Neural cell (in vitro differentiated cells): ENCODE measurements around the gene CA5A. TPM values are rescaled to one million over a fixed set of nuclear protein-coding genes. Genes with fewer than 3 reads are reported as not detected.

ENCODE experiments used
- H2AFZ ChIP-seq: fragments of 200-600, 300-800 bp; sonication (generic), shearing (Covaris generic); 2 replicates; pipeline ENCODE4 v1.6.0; 2014; ENCODE audit warnings: low read depth, mild to moderate bottlenecking, antibody characterized with exemption, low read length, moderate library complexity
- H3F3A ChIP-seq: fragments of 200-600 bp; shearing (Covaris generic); 2 replicates; pipeline ENCODE4 v1.6.1; 2016; ENCODE audit warnings: mild to moderate bottlenecking, moderate library complexity, mixed read lengths, antibody characterized with exemption, low read length; ENCODE audit not compliant: insufficient read depth, poor library complexity, severe bottlenecking
- H3K27ac ChIP-seq: fragments of 200-600, 300-800 bp; sonication (generic), shearing (Covaris generic); 2 replicates; pipeline ENCODE4 v1.5.1; 2014; ENCODE audit warnings: mild to moderate bottlenecking, low read length, moderate library complexity
- H3K27me3 ChIP-seq: fragments of 300-800, 200-600 bp; sonication (generic), shearing (Covaris generic); 2 replicates; pipeline ENCODE4 v1.6.0; 2014; ENCODE audit warnings: mild to moderate bottlenecking, low read depth, low read length, moderate library complexity; ENCODE audit not compliant: insufficient read depth
- H3K36me3 ChIP-seq: fragments of 300-800, 200-600 bp; sonication (generic), shearing (Covaris generic); 2 replicates; pipeline ENCODE4 v1.5.1; 2014; ENCODE audit warnings: mild to moderate bottlenecking, antibody characterized with exemption, low read length, moderate library complexity; ENCODE audit not compliant: insufficient read depth
- H3K4me2 ChIP-seq: fragments of 300-800, 200-600 bp; sonication (generic), shearing (Covaris generic); 2 replicates; pipeline ENCODE4 v1.6.0; 2014; ENCODE audit warnings: mild to moderate bottlenecking, low read length
- H3K4me3 ChIP-seq: fragments of 300-800, 200-600 bp; sonication (generic), shearing (Covaris generic); 2 replicates; pipeline ENCODE4 v1.5.1; 2014; ENCODE audit warnings: mild to moderate bottlenecking, low read length, moderate library complexity
- H3K79me2 ChIP-seq: fragments of 200-600 bp; shearing (Covaris generic); replicated peaks from 2 replicates; pipeline ENCODE4 v1.6.0; 2014; ENCODE audit warnings: mild to moderate bottlenecking, low read length, moderate library complexity; ENCODE audit not compliant: insufficient read depth
- H3K9ac ChIP-seq: fragments of 300-800, 200-600 bp; sonication (generic), shearing (Covaris generic); 2 replicates; pipeline ENCODE4 v1.6.1; 2016; ENCODE audit warnings: mild to moderate bottlenecking, low read length, mixed read lengths
- H3K9me2 ChIP-seq: fragments of 200-600 bp; shearing (Covaris generic); 2 replicates; pipeline ENCODE4 v1.6.1; 2016; ENCODE audit warnings: mild to moderate bottlenecking, low read length, mixed read lengths; ENCODE audit not compliant: insufficient read depth
- H3K9me3 ChIP-seq: fragments of 200-600, 300-800 bp; sonication (generic), shearing (Covaris generic); 2 replicates; pipeline ENCODE4 v1.6.1; 2016; ENCODE audit warnings: mild to moderate bottlenecking, mixed run types, low read length, moderate library complexity, mixed read lengths
- H4K20me1 ChIP-seq: fragments of 200-600 bp; shearing (Covaris generic); 2 replicates; pipeline ENCODE4 v1.6.1; 2016; ENCODE audit warnings: mild to moderate bottlenecking, mixed run types; ENCODE audit not compliant: insufficient read depth
- CTCF ChIP-seq: fragments of 450-650 bp; IDR thresholded peaks from 2 replicates; pipeline ENCODE4 v1.5.1; 2014; ENCODE audit warnings: antibody characterized with exemption, mild to moderate bottlenecking, moderate library complexity; ENCODE audit not compliant: poor library complexity, severe bottlenecking
- EP300 ChIP-seq: fragments of 450-650 bp; conservative IDR thresholded peaks from 2 replicates; pipeline ENCODE4 v1.6.1; 2014; ENCODE audit warnings: antibody characterized with exemption, mild to moderate bottlenecking, moderate library complexity; ENCODE audit not compliant: poor library complexity, severe bottlenecking
- EZH2 ChIP-seq: fragments of 200-600, 300-800 bp; shearing (Covaris generic), sonication (generic); IDR thresholded peaks from 2 replicates; pipeline ENCODE4 v1.6.1; 2014; ENCODE audit warnings: antibody characterized with exemption, low read length, borderline replicate concordance, mild to moderate bottlenecking; ENCODE audit not compliant: insufficient read depth, poor library complexity, severe bottlenecking
- MXI1 ChIP-seq: fragments of 450-650 bp; conservative IDR thresholded peaks from 2 replicates; pipeline ENCODE4 v1.6.1; 2014; ENCODE audit warnings: antibody characterized with exemption, mild to moderate bottlenecking; ENCODE audit not compliant: poor library complexity, severe bottlenecking
- POLR2AphosphoS5 ChIP-seq: IDR thresholded peaks from 2 replicates; pipeline ENCODE4 v1.6.1; 2012
- RAD21 ChIP-seq: fragments of 450-650 bp; conservative IDR thresholded peaks from 2 replicates; pipeline ENCODE4 v1.6.1; 2014; ENCODE audit warnings: antibody characterized with exemption, mild to moderate bottlenecking, moderate library complexity
- REST ChIP-seq: IDR thresholded peaks from 2 replicates; pipeline ENCODE4 v1.6.1; 2012; ENCODE audit warnings: borderline replicate concordance
- SMC3 ChIP-seq: fragments of 450-650 bp; conservative IDR thresholded peaks from 2 replicates; pipeline ENCODE4 v1.6.1; 2014; ENCODE audit warnings: antibody characterized with exemption, mild to moderate bottlenecking, moderate library complexity; ENCODE audit not compliant: poor library complexity
- TAF1 ChIP-seq: IDR thresholded peaks from 2 replicates; pipeline ENCODE4 v1.6.1; 2012; ENCODE audit warnings: low read depth
- polyA plus RNA-seq: library from polyadenylated mRNA; depleted of rRNA; stranded (reverse); fragments of >200 nt; gene quantifications from 2 replicates; pipeline ENCODE4 v1.2.3, GENCODE V29; 2014

CA5A gene
- polyA plus RNA-seq, 1 donor from 2014 or later, result not detected

GRCh38 chr16:87851141-87851587 is 85.2 kb downstream of the CA5A start:
- no peaks in the 10 kb centered on the region for H3F3A ChIP-seq
- no peaks in the 10 kb centered on the region for H3K9me3 ChIP-seq
- H4K20me1 ChIP-seq, result no peaks in the 10 kb centered on the region
- no peak overlapping the region for H3K4me2 ChIP-seq
- no peaks in the 10 kb centered on the region for H3K79me2 ChIP-seq
- H3K36me3 ChIP-seq, result no peaks in the 10 kb centered on the region
- no peak overlapping the region for H2AFZ ChIP-seq
- no peak for TF ChIP-seq TAF1
- TF ChIP-seq POLR2AphosphoS5, result no peak
- TF ChIP-seq REST, result no peak
- TF ChIP-seq MXI1, result no peak
- TF ChIP-seq SMC3, result no peak
- TF ChIP-seq CTCF, result no peak
- TF ChIP-seq EZH2, result no peak
- no peak for TF ChIP-seq RAD21
- TF ChIP-seq EP300, result no peak
- H3K9ac ChIP-seq, result no peak overlapping the region
- no peaks in the 10 kb centered on the region for H3K27me3 ChIP-seq
- no peak overlapping the region for H3K4me3 ChIP-seq
- no peaks in the 10 kb centered on the region for H3K9me2 ChIP-seq
- H3K27ac ChIP-seq, result no peak overlapping the region

- Histone ChIP-seq H3K4me2 (no peak overlapping the region), H3K4me3 (no peak overlapping the region), H3K9me3 (no peaks in the 10 kb centered on the region), H3K27me3 (no peaks in the 10 kb centered on the region), H2AFZ (no peak overlapping the region), H3K36me3 (no peaks in the 10 kb centered on the region), H3K79me2 (no peaks in the 10 kb centered on the region), H4K20me1 (no peaks in the 10 kb centered on the region), H3K9me2 (no peaks in the 10 kb centered on the region), H3F3A (no peaks in the 10 kb centered on the region), H3K27ac (no peak overlapping the region), H3K9ac (no peak overlapping the region)
- TF ChIP-seq CTCF (peak; percentile 85), RAD21 (peak; percentile 73), EP300 (no peak), TAF1 (no peak), REST (no peak), SMC3 (peak; percentile 82), MXI1 (no peak), POLR2AphosphoS5 (no peak), EZH2 (no peak)
Measured at GRCh38 chr16:87850009-87851006, 86.0 kb downstream of the CA5A start.
